ENCODE measurements around the gene CMC1.

Gene CMC1

DNA sequence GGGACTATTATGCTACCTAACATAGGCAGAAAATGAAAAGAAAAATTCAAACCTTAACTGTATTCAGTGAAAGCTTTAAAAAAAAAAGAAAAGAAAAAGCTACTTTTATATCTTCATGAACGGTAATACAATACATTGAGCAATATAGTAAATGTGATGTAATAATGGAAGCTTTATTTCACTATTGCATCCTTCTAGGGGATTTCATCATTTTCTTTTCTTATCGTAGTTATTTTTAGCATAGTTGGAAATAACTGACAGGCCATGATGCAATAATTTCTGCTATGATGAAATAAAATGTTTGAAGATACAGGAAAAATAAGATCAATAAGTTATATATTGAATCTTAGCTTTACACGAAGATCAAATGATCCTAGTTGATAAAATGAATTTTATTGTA lies 66.8 kb downstream of the CMC1 start:
- DNase-seq = no peak

GRCh38 chr3:28315711-28316110 lies 74.3 kb downstream of the CMC1 start:
- DNase-seq = no peak

- no peak for DNase-seq
Measured at GRCh38 chr3:28316226-28316625, 74.8 kb downstream of the CMC1 start.

DNA sequence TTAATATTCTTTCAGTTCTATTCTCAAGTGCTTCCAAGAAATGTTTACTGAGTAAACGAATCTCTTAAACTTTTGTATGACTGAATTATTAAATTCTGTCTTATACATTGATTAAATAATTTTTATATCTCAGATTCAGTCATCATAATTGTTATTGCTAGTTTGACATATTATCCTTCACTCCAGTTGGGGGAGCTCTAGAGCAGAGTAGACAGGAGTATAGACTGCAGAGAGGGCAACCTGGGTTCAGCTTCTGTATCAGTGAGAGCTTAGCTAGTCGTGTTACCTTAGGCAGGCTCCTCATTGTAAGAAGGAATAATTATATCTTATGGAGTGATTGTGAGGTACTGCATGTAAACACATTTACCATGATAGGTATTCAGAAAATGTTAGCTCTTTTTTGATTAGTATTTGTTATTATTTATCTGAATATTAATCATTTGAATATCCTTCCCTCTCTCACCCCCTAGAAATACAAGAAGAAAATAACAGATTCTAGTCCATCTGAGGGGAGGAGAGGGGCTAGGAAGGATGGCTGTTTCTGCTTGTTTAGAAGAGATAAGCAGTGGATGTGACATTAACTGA lies 76.1 kb downstream of the CMC1 start:
- no peak for DNase-seq

DNA sequence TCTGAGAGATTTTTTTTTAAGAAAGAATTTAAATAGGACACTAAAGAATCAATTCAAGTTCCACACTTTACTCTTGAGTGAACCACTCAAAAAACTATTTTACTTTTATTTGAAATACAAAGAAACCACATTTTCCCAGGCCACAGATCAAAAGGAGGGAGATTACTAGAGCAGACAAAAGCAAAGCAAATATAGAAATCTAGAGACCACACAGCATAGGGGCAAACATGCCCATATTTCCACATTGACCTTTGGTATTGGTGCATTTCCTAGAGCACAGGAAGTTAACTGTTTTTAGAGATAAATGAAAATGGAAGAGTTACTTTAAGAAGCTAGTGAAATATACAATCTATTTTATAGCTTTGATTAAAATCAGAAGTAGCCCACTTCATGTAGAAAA lies 79.6 kb downstream of the CMC1 start:
- no peak for DNase-seq

DNA sequence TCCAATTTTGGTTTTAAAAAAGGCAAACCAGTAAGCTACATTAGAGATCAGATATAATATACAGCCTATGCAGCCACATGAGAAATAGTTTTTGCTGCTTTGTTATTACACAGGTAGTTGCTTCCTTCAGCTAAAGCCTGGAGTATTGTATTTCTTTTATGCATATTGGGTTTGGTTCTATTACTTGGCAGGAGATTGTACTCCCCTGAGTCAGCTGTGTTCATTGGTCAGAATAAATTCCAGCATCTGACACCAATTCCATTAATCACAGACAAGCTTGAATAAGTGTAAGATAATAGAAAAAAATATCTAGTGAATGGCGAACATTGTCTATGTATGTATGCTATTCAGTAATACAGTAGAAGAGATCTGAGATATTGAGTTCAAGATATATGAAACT lies 81.0 kb downstream of the CMC1 start:
- DNase-seq = no peak

DNA sequence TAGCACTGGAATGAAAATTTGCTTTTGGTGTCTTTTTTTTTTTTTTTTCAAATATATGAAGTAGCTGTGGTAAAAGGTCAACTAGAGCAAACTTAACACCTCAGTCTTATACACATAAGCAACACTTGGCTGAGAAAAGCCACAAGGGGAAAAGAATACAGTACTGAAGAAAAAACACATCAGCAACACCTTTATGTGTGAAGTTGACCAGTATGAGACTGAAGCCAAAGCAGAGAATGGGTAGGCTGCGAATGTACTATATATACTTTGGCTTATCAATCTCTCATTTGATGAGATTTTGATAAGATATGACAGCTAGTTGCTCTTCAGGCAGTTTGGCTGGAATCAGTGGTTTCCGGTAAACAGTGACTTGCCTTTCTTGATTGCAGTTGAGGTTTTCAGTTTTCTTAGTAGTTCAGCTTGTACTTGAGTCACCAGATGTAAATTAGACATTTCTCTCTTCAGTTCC lies 85.1 kb downstream of the CMC1 start:
- DNase-seq = no peak

- DNase-seq = no peak
Measured at GRCh38 chr3:28328188-28329151, 87.1 kb downstream of the CMC1 start.

- no peak for DNase-seq
Measured at GRCh38 chr3:28334552-28334951, 93.1 kb downstream of the CMC1 start.

GRCh38 chr3:28335246-28335645 lies 93.8 kb downstream of the CMC1 start:
- DNase-seq = no peak

- DNase-seq = no peak
Measured at GRCh38 chr3:28337230-28337629, 95.8 kb downstream of the CMC1 start.

GRCh38 chr3:28343144-28343543 lies 101.7 kb downstream of the CMC1 start:
- DNase-seq = no peak

GRCh38 chr3:28345690-28346089 lies 104.3 kb downstream of the CMC1 start:
- DNase-seq = no peak

DNA sequence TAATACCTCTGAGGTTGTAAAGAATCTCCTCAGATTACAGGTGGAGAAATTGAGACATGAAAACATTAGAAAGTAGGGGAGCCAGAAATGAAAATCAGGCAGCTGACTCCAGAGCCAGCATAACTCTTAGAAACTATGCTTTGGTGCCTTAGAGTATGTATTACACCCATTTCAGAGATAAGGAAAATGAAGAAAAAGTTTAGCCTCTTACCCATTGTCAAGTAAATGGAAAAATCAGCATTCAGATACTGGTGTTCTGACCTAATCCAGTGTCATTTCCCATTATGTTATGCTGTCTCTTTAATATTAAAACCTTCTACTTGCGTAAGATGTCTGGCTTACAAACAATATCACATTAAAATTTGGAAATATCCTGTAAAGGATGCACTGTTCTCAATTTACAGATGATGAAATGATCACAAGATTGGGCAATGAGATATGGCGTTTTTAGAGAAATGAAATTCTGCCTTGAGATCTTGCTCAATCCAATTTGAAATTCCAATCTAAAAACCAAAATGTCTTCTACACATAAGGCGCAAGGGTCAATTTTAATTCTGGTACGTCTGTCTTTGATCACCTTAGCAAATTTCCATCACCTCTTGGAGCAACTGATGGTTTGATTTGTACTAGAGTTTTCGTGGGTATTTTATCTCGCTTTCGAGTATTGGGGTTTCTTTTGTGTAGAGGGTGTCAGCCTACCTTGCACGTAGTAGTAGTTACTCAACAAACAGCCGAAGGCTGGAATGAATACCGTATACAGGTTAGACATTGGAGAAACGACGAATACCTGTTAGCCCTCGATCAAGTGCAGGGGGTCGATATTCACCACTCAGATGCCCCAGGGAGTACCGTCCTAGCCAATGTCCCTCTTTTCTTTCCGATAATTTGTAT lies 106.2 kb downstream of the CMC1 start:
- DNase-seq = no peak

- DNase-seq = peak in 1 of 2 experiments; percentile 46
Measured at GRCh38 chr3:28348265-28348628, 106.8 kb downstream of the CMC1 start.

GRCh38 chr3:28348629-28349468 lies 107.4 kb downstream of the CMC1 start, which contains the start of the genes AZI2 and ZCWPW2:
Gene AZI2 (minus strand): TSS chr3:28348824. CDS start chr3:28340617, 8,207 bp downstream.
Gene ZCWPW2 (plus strand): TSS chr3:28348721. CDS start chr3:28413069, 64,348 bp downstream.
- peak; percentile 18 to 70 for DNase-seq

DNA sequence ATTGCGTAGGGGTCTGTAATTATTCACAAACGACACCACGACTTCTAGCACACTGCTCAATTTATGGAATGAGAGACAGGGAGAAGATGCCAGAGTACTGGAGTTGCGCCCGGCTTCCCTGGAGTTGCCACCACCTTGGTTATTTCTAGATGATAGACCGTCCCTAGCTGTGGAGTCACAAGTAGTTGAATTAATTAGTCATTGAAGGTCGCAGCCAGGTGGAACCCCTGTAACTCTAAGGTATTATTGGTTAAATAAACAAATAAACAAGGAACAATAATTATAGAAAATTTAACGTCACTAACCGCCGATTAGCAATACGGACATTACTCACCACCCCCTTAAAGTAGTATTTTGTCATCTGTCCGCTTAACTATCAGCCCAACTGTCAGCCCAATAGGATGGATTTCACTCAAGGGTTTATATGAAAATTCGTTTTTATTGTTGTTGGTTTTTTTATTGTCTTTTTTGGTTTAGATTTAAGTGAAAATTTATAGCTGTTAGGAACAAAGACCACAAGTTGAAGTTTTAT lies 108.1 kb downstream of the CMC1 start:
- DNase-seq = no peak

Data from cerebellar nuclear complex (tissue), 1 donor.